ENCODE measurements around the gene EFCAB9. TPM values are rescaled to one million over a fixed set of nuclear protein-coding genes. Genes with fewer than 3 reads are reported as not detected.
"Not testable (repeated sequence)": the region's sequence is repeated elsewhere in the genome, so short reads cannot be mapped to it uniquely, and the experiment has no call there.

EFCAB9 gene
- total RNA-seq, 3 donors from 2014 or later: not detected

DNA sequence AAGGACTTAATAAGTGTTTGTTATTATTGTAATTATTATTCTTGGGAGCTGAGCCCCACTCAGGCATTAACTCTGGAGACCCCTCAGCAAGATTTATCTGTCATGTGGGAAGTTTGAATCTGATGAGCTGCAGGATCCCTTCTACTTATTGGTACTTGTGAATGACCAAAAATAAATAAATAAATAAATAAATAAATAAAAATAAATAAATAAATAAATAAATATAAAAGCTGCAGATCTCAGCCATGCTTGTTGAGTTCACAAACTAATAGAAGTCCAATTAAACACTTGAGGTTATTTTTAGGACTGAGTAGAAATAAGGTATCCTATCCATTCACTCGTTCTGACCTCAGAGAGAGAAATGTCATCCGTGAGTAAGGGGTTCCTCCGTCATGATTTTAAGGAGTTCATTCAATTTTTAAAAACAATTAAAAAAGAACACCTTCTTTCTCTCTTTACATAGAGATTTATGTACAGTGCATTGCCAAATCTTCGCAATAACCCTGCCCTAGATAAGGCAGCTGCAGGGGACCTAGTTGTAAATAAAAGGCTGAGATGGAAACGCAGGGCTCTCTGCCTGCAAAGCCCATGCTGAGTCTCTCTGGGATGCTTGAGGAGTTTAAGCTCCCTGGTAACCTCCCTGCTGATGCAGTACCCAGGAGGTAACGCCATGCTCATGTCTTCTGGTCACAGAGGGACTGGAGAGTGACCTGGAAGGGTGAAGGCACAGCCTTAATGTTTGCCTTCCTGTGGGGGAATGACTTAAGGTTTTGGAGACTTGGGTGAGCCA lies 1.2 kb downstream of the EFCAB9 start:
- intact Hi-C loops (cut with DNase I, micrococcal nuclease): no loop called here
- no peak for DNase-seq
- TF ChIP-seq, protein P1, sequence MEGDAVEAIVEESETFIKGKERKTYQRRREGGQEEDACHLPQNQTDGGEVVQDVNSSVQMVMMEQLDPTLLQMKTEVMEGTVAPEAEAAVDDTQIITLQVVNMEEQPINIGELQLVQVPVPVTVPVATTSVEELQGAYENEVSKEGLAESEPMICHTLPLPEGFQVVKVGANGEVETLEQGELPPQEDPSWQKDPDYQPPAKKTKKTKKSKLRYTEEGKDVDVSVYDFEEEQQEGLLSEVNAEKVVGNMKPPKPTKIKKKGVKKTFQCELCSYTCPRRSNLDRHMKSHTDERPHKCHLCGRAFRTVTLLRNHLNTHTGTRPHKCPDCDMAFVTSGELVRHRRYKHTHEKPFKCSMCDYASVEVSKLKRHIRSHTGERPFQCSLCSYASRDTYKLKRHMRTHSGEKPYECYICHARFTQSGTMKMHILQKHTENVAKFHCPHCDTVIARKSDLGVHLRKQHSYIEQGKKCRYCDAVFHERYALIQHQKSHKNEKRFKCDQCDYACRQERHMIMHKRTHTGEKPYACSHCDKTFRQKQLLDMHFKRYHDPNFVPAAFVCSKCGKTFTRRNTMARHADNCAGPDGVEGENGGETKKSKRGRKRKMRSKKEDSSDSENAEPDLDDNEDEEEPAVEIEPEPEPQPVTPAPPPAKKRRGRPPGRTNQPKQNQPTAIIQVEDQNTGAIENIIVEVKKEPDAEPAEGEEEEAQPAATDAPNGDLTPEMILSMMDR (IDR thresholded peaks at IDR 0.05): no peak
- no peak for ATAC-seq
- Histone ChIP-seq H3K4me3 (no peak overlapping the region), H3K36me3 (ENCODE audit: low read depth) (no peaks in the 10 kb centered on the region), H3K9me3 (no peaks in the 10 kb centered on the region), H3K4me1 (ENCODE audit: low read depth) (no peaks in the 10 kb centered on the region)

DNA sequence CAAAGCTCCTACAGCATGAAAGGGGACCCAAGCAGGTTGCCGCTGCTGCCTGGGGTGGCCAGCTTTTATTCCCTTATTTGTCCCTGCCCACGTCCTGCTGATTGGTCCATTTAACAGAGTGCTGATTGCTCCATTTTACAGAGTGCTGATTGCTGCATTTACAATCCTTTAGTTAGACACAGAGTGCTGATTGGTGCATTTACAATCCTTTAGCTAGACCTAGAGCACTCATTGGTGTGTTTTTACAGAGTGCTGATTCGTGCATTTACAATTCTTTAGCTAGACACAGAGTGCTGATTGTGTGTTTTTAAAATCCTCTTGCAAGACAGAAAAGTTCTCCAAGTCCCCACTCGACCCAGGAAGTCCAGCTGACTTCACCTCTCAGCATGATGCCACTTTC lies 3.8 kb downstream of the EFCAB9 start:
- H3K9me3 ChIP-seq; intact Hi-C loops (cut with DNase I, micrococcal nuclease); ATAC-seq; H3K4me1 ChIP-seq (ENCODE audit: low read depth); DNase-seq; H3K36me3 ChIP-seq (ENCODE audit: low read depth); H3K4me3 ChIP-seq: not testable (repeated sequence)

DNA sequence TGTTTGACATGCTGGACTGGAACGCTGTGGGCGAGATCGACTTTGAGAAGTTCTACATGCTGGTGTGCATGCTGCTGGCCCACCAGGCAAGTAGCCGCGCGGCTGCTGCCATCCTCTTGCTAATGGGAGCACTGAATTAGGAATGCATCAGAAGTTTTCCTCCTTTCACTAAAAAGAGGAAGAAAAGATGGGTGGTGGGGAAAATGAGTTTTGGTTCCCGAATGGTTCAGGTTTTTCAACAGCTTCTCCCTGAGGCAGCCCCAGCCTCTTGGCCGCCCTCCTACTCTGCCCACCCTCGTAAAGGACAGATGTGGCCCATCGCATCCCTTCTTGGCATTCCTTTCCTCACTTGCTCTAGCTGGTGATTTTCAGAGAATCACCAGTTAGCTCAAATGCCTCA lies 5.5 kb downstream of the EFCAB9 start:
- TF ChIP-seq, protein P1 (IDR thresholded peaks at IDR 0.05): no peak
- DNase-seq (no peak), ATAC-seq (no peak)
- intact Hi-C loops (cut with DNase I, micrococcal nuclease): no loop called here
- Histone ChIP-seq H3K4me3 (no peak overlapping the region), H3K4me1 (ENCODE audit: low read depth) (no peaks in the 10 kb centered on the region), H3K36me3 (ENCODE audit: low read depth) (no peaks in the 10 kb centered on the region), H3K9me3 (no peaks in the 10 kb centered on the region)

DNA sequence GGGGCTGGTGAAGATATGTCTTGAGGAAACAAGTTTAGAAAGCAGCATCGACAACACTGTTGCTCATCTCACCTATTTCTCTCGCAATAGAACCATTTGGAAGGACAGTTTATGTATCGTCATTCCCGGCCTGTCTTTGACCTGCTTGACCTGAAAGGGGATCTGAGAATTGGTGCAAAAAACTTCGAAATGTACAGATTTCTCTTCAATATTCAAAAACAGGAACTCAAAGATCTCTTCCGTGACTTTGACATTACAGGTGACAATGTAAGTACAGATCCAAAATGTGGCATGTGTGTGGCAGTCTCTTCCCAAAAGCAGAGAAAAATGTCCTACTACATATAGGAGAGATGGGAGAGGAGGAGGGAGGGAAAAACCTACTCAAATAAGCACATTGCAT lies 6.5 kb downstream of the EFCAB9 start:
- no peaks in the 10 kb centered on the region for H3K36me3 ChIP-seq (ENCODE audit: low read depth)
- H3K4me3 ChIP-seq: no peak overlapping the region
- ATAC-seq (no peak), DNase-seq (no peak)
- intact Hi-C loops (cut with DNase I, micrococcal nuclease): no loop called here
- no peaks in the 10 kb centered on the region for H3K9me3 ChIP-seq
- TF ChIP-seq, protein P1 (IDR thresholded peaks at IDR 0.05): no peak
- H3K4me1 ChIP-seq (ENCODE audit: low read depth): no peaks in the 10 kb centered on the region

DNA sequence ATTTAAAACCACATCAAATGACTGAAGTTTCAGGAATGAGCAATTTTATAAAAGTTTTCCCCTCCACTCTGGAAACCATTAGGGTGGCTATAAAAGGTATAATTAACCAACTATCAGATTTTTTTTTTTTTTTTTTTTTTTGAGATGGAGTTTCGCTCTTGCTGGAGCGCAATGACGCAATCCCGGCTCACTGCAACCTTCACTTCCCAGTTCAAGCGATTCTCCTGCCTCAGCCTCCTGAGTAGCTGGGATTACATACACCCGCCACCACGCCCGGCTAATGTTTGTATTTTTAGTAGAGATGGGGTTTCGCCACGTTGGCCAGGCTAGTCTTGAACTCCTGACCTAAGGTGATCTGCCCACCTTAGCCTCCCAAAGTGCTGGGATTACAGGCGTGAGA lies 12.0 kb downstream of the EFCAB9 start:
- H3K4me3 ChIP-seq; H3K4me1 ChIP-seq (ENCODE audit: low read depth); ATAC-seq; intact Hi-C loops (cut with DNase I, micrococcal nuclease); H3K9me3 ChIP-seq; H3K36me3 ChIP-seq (ENCODE audit: low read depth); DNase-seq: not testable (repeated sequence)

DNA sequence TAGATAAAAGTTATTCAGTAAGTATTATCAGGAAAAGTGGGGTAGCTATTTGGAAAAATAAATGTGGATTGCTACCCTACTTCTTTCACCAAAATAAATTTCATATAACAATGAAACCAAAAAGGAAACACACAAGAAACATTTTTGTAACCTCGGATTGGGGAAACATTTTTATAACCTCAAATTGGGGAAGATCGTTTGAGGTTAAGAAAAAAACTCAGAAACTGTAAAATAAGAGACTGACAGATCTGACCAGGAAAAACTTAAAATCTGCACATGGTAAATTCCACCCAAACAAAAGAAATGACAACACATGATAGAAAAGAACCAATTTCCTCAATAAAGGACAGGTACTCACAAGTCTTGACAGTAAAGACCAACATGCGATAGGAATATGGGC lies 13.5 kb downstream of the EFCAB9 start:
- H3K4me1 ChIP-seq (ENCODE audit: low read depth): no peaks in the 10 kb centered on the region
- DNase-seq: no peak
- no peak for ATAC-seq
- no peaks in the 10 kb centered on the region for H3K36me3 ChIP-seq (ENCODE audit: low read depth)
- intact Hi-C loops (cut with DNase I, micrococcal nuclease): no loop called here
- no peaks in the 10 kb centered on the region for H3K9me3 ChIP-seq
- no peak overlapping the region for H3K4me3 ChIP-seq
- TF ChIP-seq, protein P1 (IDR thresholded peaks at IDR 0.05): no peak

DNA sequence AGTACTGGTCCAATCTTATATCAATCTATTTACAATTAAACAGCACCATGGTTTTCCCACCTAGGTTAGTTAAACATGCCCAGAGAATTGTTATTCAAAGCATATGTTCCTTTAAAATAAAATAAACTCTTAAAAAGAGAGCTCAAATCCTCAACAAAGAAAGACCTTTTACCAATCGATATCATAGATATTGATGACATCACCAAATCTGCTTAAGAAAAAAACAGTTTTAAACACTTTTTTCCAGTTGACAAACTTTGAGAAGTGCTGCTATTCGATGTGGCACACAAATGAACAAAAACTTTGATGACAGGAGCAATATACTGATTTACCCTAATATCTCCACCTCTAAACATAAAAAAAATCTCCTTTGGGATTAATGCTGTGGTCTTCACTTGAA lies 15.7 kb downstream of the EFCAB9 start:
- no peaks in the 10 kb centered on the region for H3K9me3 ChIP-seq
- no peaks in the 10 kb centered on the region for H3K36me3 ChIP-seq (ENCODE audit: low read depth)
- intact Hi-C loops (cut with DNase I, micrococcal nuclease): no loop called here
- DNase-seq (no peak), ATAC-seq (no peak)
- H3K4me1 ChIP-seq (ENCODE audit: low read depth): no peaks in the 10 kb centered on the region
- TF ChIP-seq, protein P1 (IDR thresholded peaks at IDR 0.05): no peak
- no peak overlapping the region for H3K4me3 ChIP-seq
